ENCODE data around the gene EIF2A.

The EIF2A gene

GRCh38 chr3:150603153-150603979 is 56.8 kb downstream of the EIF2A start, which contains the start of gene SELENOT:
SELENOT (plus strand) TSS chr3:150603321; CDS start chr3:150603363, 42 bp downstream.
- in situ Hi-C loops (cut with MboI; ENCODE audit: low sequenced_read_pairs, unreplicated experiment), result no loop called here
- peak; percentile 93 for DNase-seq (ENCODE audit: low spot score)
- no peak for TF ChIP-seq CTCF (IDR thresholded peaks at IDR 0.05; ENCODE audit: borderline replicate concordance, control extremely low read depth, extremely low read depth, insufficient read depth, missing control alignments)

- TF ChIP-seq CTCF (IDR thresholded peaks at IDR 0.05; ENCODE audit: borderline replicate concordance, control extremely low read depth, extremely low read depth, insufficient read depth, missing control alignments), result no peak
- in situ Hi-C loops (cut with MboI; ENCODE audit: low sequenced_read_pairs, unreplicated experiment), result no loop called here
- DNase-seq (ENCODE audit: low spot score), result no peak
These were observed 57.4 kb downstream of the EIF2A start for GRCh38 chr3:150603980-150604319.

DNA sequence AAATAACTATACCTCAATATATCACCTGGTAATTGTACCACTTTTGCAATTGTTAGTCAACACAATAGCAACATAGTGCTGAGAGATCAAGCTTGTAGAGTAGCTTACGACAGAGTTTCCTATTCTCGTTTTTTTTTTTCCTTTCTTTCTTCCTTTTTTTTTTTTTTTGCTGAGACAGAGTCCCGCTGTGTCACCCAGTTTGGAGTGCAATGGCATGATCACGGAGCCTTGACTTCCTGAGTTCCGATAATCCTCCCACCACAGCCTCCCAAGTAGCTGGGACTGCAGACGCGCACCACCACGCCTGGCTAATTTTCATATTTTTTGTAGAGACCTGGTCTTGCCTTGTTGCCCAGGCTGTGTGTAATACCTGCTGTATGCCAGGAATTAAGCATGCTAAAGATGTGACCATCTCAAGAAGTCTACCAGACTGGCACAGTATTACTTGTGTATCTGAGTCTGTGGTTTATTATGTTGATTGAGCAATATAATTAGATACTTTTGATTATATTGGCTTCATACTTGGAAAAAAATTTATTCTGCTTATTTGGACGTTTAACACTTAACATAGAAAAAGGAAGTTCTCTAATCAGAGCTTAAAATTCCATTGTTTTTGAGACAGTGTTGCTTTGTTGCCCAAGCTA is 59.5 kb downstream of the EIF2A start:
- in situ Hi-C loops (cut with MboI; ENCODE audit: low sequenced_read_pairs, unreplicated experiment), result no loop called here
- DNase-seq (ENCODE audit: low spot score), result no peak
- TF ChIP-seq CTCF (IDR thresholded peaks at IDR 0.05; ENCODE audit: borderline replicate concordance, control extremely low read depth, extremely low read depth, insufficient read depth, missing control alignments), result no peak

GRCh38 chr3:150607267-150608065 is 60.9 kb downstream of the EIF2A start:
- TF ChIP-seq CTCF (IDR thresholded peaks at IDR 0.05; ENCODE audit: borderline replicate concordance, control extremely low read depth, extremely low read depth, insufficient read depth, missing control alignments), result no peak
- in situ Hi-C loops (cut with MboI; ENCODE audit: low sequenced_read_pairs, unreplicated experiment), result no loop called here
- no peak for DNase-seq (ENCODE audit: low spot score)

DNA sequence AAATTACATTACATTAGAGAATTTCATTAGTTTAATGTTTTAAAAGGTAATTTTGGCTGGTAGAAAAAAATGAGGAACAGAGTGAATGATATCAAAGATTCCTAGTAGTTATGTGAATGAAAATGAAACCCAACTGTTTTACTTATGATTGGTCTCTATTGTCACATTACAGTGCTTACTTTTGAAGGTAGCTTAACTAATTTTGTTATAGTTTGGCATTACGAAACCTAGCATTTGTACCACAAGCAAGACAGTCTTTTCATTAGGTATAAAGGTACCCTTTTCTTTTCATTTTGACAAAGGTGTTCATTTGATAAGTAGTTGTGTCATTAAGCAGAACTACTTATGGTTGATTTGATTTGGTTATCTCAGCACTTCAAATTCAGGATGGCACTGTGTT is 63.4 kb downstream of the EIF2A start:
- no peak for DNase-seq (ENCODE audit: low spot score)

More for the DNA sequence above, 63.4 kb downstream of the EIF2A start:
- in situ Hi-C loops (cut with MboI; ENCODE audit: low sequenced_read_pairs, unreplicated experiment), result no loop called here
- TF ChIP-seq CTCF (IDR thresholded peaks at IDR 0.05; ENCODE audit: borderline replicate concordance, control extremely low read depth, extremely low read depth, insufficient read depth, missing control alignments), result no peak

Measured in GM13976 (cell line).